ENCODE results near the gene CCDC97.
A peak's percentile ranks its signal among the peaks of the same experiment; 100 is the strongest.

CCDC97 gene

DNA sequence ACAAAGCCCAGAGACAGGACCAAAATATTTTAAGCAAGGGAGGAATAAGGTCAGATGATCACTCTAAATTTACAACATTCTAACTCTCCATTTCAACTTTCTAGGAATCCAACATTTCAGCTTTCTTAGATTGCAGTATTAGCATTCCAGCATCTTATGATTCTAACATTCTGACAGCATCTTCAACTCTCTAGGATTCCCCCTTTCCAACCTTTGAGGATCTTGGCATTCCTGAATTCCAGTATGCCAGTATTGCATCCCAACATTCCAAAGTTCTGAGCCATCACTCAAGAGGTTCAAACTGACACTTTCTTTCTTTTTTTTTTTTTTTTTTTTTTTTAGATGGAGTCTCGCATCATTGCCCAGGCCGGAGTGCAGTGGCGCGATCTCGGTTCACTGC is 30.0 kb downstream of the CCDC97 start:
- no peak for DNase-seq (ENCODE audit: low read depth)

DNA sequence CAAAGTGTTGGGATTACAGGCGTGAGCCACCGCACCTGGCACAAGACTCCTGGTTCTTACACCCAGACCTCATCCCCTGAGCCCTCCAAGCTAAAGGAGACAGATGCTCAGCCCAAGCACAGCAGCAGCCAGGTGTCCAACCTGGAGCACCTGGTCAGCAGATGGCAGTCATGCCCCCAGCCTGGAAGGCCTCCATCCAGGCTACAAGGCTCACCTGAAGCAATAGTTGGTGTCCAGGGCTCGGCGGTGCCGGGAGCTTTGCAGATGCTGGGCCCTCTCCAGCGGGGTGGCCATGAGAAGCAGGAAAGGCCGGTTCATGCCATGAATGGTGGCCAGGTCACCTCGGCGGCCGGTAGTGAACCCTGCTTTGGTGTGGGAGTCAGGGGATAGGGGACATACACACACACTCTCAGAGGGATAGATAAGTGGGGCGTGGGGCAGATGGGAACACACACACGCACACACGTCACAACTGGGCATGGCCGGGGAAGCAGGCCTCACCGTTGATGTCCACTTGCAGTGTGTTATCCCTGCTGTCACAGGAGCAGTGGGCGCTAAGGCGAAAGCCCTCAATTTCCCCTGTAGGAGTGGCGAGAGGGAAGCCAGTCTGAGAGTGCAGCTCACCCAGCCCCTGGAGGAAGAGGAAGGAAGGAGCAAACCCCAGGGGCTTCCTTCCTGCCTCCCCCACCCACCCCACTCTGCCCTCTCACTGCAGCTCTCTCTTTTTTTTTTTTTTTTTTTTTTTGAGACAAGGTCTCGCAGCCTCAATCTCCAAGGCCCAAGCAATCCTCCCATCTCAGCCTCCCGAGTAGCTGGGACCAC is 31.9 kb downstream of the CCDC97 start:
- no peak for DNase-seq (ENCODE audit: low read depth)

DNA sequence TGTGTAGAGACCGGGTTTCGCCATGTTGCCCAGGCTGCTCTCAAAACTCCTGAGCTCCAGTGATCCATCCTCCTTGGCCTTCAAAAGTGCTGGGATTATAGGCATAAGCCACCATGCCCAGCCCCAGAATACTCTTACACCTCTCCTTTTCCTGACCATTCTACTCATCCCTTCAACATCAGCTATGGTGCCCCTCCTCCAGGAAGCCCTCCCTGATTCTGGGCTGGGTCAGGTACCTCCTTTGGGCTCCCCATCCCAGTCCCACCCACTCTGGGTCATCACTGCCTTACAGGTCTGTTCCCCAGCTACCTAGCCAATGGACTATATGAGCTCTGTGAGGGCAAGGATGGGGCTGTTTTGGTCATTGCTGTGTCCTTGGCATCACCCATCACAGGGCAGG is 34.2 kb downstream of the CCDC97 start:
- no peak for DNase-seq (ENCODE audit: low read depth)

DNA sequence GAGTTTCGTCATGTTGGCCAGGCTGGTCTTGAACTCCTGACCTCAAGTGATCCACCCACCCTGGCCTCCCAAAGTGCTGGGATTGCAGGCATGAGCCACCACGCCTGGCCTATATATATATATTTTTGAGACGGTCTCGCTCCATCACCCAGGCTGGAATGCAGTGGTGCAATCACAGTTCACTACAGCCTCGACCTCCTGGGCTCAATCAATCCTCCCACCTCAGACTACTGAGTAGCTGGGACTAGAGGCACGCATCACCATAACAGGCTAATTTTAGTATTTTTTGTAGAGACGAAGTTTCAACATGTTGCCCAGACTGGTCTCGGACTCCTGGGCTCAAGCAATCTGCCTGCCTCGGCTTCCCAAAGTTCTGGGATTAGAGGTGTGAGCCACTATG is 36.9 kb downstream of the CCDC97 start:
- peak; percentile 67 for DNase-seq (ENCODE audit: low read depth)

DNA sequence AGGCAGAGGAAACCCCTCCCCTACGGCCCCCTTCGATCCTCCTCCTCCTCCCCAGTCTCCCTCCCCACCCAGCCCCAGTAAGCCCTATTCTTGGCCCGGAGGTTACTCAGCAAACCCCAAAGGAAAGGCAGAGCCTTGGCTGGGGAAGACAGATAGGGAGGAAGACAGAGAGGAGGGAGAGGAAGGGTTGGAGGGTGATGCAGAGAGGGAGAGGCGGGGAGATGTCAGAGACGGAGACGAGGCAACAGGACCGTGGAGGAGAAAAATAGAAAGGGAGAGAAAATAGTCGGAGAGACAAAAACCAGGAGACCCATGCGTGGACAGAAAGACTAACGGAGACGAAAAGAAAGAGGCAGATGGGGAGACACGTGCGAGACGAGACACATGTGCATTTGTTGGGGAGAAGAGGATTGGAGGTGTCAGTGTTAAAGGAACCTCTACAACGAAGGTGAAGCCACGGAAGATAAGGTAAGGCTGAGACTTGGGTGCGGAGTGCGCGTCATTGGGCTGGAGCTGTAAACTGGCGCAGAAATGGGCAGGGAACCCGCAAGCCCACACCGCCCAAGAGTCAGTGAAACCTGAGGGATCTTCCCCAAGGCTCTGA is 40.9 kb downstream of the CCDC97 start:
- DNase-seq (ENCODE audit: low read depth): peak; percentile 32

DNA sequence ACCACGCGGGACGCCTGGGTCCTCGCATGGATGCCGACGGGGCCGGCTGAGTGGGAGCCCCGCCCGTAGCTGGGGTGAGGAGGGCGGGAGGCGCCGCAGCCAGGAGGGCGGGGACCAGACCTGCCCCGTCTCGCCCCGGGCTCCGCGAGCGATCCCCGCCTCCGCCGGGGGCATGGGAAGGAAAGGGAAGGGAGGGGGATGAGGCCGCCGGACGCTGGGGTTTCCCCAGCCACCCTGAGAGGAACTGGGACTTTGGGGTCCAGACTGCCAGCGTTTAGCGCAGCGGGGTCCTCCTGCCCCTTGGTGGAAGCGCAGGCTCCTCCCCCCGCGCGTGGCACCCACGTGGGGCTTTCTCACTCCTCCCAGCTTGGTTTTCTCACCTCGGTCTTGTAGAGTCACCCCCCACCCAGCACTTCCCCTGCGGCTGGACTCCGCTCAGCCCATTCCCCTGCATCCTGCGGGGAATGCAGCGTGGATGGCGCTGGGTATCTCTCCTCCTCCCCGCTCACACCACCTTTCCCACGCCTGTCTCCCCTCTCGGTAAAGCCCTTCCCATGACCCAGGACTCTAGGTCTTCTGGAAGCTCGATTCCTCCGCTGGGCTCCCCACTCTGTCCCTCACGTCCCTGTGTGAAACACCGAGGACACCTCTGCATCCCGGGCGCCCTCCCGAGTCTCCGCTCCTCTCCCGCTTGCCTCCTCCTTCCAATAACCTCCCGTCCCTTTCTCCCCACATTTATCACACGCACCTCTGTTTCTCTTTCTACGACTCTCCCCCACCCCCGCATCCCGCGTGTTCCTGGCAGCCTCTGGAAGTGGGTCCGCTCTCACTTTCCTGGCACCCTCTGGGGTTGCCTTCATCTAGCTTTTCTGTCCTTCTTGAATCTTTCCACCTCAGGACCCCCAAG is 41.6 kb downstream of the CCDC97 start:
- peak; percentile 65 for DNase-seq (ENCODE audit: low read depth)

DNA sequence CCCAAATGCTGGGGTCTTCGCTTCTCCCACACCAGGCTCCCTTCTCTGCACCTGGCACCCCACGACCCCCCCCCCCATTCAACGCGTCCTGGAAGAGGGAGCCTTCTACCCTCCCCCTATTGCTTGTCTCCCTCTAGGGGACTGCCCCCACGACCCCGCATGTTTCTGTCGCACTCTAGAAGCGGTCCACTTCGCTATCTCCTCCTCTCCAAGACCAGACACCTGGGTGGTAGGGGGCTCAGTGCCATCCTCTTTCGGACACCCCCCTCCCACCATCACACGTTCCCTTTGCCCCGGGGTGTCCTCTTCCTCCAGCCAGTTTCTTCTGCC is 42.3 kb downstream of the CCDC97 start:
- no peak for DNase-seq (ENCODE audit: low read depth)

DNA sequence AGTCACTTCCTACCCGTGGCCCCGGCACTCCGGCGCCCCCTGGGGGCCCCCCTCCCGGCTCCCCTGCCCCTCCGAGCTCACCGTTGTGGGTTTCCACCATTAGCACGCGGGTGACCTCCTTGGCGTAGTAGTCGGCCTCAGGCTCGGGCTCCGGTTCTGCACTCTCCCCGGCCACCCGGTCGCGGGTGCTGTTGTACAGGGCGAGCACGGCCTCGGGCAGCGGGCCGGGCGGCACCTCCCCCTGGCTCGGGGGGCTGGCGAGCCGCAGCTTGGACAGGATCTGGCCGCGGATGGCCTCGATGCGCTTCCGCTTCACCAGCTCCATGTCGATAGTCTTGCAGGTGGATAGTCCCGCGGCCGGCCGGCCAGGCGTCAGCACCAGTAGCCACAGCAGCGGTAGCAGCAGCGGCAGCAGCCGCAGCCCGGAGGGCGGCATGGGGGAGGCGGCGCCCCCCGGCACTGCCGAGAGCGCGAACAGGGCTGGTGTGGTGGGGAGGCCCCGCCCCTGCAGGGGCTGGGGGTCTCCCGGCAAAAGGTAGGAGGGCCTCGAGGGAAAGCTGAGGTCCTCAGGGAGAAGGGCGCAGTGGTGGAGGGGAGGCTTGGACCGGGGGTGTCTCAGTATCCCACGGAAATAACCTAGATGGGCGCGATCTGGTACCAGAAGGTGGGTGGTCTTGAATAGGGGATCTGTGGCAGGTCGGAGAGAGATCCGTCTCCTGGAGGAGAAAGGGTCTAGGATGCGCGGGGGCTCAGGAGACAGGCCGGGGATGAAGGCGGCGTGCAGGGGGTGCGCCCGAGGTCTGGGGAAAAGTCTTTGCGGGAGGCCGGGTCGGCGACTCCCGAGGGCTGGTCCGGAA is 42.9 kb downstream of the CCDC97 start:
- peak; percentile 57 for DNase-seq (ENCODE audit: low read depth)

DNA sequence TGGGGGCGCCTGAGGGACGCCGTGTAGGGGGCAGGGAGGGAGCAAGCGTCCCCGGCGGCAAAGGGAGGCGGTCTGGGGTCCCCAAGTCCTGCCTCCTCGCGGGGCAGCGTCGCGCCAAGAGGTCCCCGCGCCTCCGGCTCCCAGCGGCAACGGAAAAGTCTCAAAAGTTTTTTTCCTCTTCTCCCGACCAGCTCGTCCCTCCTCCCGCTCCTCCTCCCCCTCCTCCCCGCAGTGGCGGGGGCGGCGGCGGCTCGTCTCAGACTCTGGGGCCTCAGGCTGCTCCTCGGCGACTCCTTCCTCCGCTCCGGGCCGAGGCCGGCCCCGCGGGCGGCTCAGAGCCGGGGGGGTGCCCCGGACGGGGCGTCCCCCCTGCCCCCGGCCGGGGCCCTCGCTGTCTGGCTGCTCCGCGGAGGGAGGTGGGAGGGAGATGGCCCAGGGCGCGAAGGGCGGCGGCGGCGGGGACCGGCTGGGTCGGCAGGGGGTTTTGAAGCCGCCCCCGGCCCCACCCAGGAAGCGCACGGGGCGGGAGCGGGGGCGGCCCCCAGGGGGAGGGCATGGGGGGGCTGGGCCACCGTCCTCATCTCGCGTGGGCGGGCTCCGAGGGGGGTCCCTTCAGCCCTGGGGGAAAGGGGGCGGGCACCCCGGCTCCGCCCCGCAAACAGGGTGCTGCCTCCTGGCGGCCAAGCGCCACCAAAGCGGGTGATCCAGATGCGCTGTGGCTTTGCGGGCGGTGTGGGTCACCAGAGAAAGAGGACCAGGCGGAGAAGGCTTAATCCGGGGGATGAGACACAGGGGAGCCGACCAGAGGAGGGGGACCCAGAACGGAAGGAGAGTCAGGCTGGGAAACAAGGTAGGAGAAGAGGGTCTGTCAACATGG is 43.7 kb downstream of the CCDC97 start, which contains the start of gene TGFB1:
TGFB1 (minus strand) TSS at position 457 of the 877 bp plus-strand sequence. CDS start 878 bp downstream, outside the sequence.
- DNase-seq (ENCODE audit: low read depth): peak; percentile 91

DNA sequence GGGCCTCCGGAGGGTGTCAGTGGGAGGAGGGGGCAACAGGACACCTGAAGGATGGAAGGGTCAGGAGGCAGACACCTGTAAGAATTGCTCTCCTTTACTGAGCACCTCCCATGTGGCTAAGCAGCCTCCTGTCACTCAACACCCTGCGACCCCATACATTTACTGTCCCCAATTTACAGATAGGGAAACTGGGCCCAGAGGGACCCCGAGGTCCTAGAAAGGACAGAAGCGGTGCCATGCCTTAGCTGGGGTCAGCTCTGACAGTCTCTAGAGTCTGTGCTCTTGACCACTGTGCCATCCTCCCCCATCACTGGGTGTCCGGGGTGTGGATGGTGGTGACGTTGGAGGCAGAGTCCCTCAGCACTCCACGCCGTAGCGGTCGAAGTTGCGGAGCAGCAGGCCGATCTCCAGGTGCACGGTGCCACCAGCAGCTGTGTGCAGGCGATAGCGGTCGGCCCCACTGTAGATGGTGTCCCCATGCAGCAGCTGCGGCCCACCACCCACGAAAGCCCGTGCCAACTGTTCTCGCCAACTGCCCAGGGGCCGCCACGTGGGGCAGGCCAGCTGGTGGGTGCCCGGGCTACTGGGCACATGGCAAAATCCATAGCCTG is 44.5 kb downstream of the CCDC97 start:
- no peak for DNase-seq (ENCODE audit: low read depth)

DNA sequence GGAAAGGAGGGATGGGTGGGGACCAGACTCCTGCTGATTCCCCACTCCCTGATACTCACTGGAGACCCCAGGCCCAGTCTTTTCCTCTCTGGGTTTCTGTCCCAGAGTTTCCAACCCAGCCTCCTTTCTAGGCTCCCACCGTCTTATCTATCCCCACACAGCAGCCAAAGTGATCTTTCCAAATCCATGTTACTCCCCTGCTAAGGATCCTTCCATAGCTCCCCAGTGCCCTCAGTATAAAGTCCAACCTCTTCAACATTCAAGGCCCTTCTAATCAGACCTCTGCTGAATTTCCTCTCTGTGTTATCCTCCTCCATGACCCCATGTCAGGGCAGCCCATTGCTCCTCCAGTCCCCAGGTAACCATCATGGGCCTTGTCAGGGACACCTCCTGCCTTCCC is 45.1 kb downstream of the CCDC97 start:
- DNase-seq (ENCODE audit: low read depth): no peak

DNA sequence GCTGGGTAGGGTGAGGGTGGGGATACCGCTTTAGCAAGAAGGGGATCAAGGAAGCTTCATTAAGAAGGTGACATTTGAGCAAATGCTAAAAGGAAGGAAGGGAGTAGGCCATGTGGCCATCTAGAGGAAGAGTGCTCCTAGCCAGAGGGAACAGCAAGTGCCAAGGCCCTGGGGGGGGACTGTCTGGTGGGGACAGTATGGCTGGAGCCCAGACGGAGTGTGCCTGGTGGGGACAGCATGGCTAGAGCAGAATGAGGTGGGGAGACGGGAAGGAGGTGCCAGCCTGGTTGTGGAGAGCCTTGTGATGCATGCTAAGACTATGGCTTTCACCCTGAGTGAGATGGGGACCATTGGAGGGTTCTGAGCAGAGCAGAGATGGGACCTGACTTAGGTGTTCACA is 45.8 kb downstream of the CCDC97 start:
- no peak for DNase-seq (ENCODE audit: low read depth)

DNA sequence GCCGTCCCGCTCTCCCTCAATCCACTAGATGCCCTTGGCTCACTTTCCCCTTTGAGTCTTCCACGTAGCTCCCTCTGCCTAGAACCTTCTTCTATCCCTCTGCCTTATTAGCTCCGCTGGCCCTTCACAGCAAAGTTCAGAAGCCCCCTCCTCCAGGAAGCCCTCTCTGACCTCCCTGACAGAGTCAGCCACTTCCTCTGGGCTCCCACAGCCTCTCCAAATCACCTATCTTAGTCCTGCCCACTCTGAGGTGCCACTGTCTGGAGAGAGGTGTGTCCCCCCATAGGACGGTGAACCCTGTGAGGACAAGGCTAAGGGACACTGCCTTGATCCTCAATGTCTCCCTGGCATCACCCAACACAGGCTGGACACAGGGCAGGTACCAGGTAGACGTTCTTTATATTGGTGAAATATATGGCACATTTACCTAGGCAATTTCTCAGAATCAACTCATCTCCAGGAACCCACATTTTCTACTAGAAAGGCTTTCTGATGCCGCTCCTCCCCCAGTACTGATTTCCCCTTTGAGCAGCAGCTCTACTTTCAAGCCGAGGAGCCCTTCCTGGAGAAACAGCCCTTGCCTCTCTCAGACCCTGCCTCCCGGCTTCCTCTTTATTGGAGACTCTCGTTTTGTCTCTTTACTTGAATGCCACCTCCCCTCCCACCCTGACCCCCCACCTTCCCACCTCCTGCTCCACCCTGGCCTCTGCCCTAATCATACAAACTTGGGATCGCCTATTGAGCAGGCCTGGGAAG is 47.2 kb downstream of the CCDC97 start:
- no peak for DNase-seq (ENCODE audit: low read depth)

DNA sequence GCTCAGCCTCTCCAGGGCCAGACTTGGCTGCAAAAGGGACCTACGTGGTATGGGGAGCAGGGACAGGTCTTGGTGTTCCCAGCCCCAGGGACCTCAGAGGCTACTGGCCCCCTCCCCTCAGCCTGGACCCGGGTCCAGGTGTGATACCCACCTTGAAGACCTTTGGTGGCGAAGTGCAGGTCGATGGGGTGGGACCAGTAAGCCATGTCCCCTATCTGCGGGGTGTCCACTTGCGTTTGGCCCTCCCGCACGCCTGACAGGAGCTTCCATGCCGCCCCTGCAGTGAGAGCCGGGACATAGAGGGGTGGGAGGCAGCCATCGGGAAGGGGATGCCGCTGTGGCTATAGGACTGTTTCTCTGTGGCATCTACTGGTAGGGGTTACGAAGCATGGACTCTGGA is 47.8 kb downstream of the CCDC97 start:
- DNase-seq (ENCODE audit: low read depth): no peak

DNA sequence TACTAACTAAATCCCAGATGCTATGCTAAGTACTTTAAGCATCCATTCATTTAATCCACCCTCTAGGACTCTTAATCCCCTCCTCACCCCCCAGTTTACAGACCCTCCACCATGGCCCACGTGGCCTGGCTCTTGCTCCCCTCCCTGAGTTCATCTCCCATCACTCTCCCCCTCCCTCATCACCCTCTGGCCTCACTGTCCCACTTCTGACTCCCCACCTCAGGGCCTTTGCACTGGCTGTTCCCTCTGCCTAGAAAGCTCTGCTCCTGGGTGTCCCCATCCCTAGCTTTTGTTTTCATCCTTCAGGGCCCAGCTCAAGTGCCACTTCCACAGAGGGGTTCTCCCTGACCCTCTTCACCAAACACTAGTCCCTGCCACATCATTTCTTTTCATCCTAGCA is 49.8 kb downstream of the CCDC97 start:
- no peak for DNase-seq (ENCODE audit: low read depth)

DNA sequence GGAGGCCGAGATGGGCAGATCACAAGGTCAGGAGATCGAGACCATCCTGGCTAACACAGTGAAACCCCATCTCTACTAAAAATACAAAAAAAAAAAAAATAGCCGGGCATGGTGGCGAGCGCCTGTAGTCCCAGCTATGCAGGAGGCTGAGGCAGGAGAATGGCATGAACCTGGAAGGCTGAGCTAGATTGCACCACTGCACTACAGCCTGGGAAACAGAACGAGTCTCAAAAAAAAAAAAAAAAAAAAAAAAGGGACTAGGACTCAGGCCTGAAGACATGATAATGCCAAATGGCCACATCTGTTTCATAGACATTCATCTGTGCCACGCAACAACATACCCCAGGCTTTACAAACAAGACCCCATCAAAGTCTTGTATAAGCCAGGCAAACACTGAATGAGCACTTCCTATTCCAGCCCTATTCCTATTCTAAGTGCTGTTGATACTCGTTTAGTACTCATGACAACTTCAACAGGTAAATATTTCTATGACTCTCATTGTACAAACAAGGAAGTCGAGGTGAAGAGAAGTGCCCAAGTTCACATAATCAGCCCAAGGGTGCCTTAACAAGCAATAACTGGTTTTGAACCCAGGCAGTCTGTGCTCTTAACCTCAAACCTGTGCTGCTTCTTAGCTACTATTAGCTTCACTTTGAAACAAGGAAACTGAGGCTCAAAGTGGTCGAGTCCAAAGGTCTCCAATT is 52.3 kb downstream of the CCDC97 start:
- no peak for DNase-seq (ENCODE audit: low read depth)

DNA sequence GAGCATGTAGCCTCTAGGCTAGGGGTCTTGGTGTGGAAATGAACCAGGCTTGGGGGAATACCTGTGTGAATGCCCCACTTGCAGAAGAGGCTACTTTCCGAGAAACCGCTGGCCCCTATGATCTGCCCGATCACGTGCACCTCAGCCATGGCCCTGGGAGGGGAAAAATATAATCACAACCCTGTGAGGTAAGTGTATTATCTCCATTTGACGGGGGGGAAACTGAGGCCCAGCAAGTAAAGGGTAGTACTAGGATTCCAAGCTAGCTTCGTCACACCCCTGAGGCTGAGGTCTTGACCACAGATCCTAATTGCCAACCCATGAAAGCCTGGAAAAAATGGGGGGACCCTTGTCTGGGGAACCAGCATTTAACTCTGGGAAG is 53.4 kb downstream of the CCDC97 start:
- DNase-seq (ENCODE audit: low read depth): no peak

DNA sequence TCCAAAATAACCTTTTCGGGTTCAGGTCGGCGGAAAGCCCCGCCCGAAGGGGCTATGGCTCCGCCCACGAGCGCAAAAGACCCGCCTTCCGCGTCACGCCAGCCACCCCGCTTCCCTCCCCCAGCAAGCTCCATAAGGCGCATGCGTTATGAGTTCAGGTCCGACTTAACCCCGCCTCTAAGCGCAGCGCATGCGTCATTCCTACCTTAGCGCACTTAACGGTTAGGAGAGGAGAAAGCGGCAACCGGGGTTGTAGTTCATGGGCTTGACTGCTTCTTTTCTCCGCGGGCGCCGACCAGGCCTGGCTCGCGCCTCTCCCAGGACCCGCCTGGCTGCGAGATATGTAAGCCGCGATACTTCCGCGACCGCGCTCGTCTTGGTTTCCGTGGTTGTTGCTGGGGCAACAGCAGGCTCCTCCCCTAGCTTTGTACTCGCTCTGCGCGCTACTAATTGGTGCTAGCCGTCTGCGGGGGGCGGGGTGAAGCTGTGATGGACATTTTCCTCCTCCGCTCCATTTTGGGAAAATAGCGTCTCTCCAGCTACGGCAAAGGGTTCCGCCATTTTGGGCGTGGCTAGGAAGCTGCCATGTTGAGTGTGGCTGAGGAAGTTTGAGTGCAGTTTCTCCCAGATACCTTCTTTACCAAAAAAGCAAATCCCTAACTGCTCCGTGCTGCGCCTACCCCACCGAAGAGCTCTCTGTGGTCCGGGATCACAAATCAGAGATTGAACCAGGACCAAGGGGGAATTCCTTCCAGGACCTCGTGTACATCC is 54.0 kb downstream of the CCDC97 start, which contains the start of gene B9D2:
B9D2 (minus strand) TSS at position 397 of the 771 bp plus-strand sequence. CDS start 630 bp downstream, outside the sequence.
- DNase-seq (ENCODE audit: low read depth): peak; percentile 98

All from iris pigment epithelial cell (primary cell).